ENCODE results near the gene TMEM63C. TPM values are rescaled to one million over a fixed set of nuclear protein-coding genes. Genes with fewer than 3 reads are reported as not detected.
"Not testable (repeated sequence)": the region's sequence is repeated elsewhere in the genome, so short reads cannot be mapped to it uniquely, and the experiment has no call there.

Gene TMEM63C
- total RNA-seq, 2 experiments from 2014 or later: 3.3 to 3.6 TPM

DNA sequence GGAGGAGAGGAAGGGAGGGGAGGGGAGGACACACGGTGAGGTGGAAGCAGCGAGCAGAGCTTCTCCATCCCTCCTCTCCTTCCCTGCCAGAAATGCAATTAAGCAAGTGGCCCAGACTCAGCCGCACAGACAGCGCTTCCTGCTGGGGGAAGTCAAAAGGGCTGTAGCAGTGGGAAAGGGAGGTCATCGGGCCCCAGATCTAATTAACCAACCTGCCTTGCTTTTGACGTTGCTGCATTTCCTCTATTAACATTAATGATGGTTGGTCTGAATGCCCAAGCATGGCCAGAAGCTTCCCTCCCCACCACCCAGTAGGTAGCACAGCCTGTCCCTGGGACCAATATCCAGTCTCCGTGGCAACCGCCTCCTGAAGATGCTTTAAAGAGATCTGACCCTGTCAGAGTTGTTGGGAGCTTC is 94.0 kb downstream of the TMEM63C start:
- no peak overlapping the region for H3K4me3 Mint-ChIP-seq
- CTCF ChIA-PET: interaction anchor here (1.2 kb wide), 1 partner anchor 25 kb away, joined by 3 read pairs; no protein-coding TSS in a partner anchor
- peaks cover 2% of the 10 kb centered on the region for H3K36me3 Mint-ChIP-seq (ENCODE audit: low read depth)
- TF ChIP-seq, protein P1, sequence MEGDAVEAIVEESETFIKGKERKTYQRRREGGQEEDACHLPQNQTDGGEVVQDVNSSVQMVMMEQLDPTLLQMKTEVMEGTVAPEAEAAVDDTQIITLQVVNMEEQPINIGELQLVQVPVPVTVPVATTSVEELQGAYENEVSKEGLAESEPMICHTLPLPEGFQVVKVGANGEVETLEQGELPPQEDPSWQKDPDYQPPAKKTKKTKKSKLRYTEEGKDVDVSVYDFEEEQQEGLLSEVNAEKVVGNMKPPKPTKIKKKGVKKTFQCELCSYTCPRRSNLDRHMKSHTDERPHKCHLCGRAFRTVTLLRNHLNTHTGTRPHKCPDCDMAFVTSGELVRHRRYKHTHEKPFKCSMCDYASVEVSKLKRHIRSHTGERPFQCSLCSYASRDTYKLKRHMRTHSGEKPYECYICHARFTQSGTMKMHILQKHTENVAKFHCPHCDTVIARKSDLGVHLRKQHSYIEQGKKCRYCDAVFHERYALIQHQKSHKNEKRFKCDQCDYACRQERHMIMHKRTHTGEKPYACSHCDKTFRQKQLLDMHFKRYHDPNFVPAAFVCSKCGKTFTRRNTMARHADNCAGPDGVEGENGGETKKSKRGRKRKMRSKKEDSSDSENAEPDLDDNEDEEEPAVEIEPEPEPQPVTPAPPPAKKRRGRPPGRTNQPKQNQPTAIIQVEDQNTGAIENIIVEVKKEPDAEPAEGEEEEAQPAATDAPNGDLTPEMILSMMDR (IDR thresholded peaks at IDR 0.05): no peak
- H3K9me3 Mint-ChIP-seq: no peaks in the 10 kb centered on the region
- POLR2A ChIA-PET: no interaction called here
- DNase-seq: no peak
- H3K27me3 Mint-ChIP-seq: peaks cover 7% of the 10 kb centered on the region
- H3K27ac Mint-ChIP-seq: no peak overlapping the region
- no peak for ATAC-seq
- no peaks in the 10 kb centered on the region for H3K4me1 Mint-ChIP-seq (ENCODE audit: low read depth)
- intact Hi-C loops (cut with micrococcal nuclease): no loop called here

DNA sequence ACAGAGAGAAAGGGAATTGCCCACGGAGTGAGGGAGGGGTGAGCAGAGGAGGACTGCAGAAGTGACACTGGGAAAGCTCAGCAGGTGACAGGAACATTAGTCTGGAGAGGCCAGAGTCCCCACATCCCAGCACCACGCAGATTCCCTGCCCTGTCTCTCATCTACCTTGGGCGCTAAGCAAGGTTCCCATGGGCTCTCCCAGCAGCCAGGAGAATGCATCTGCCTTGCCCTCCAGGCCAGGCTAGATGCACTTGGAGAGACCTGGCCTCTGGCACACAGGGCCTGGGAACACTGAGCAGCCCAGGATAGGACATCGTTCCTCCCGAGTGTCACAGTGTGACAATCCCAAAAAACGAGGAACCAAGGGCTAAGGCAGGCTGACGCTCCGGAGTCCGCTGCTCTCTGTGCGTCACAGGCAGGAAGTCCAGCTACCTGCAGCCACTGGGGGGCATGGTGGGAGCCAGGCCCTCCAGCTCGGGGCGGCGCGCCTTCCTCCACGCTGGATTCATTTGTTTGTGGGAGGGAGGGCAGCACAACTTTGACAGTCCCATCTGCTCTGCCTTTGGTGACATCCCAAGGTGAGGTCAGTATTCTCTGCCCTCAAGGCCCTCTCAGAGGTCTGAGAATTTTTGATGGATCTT is 94.8 kb downstream of the TMEM63C start:
- peaks cover 4% of the 10 kb centered on the region for H3K27me3 Mint-ChIP-seq
- peaks cover 2% of the 10 kb centered on the region for H3K36me3 Mint-ChIP-seq (ENCODE audit: low read depth)
- ChIA-PET POLR2A (no interaction called here), CTCF (interaction anchor here (1.2 kb wide), 1 partner anchor 24 kb away, joined by 3 read pairs; no protein-coding TSS in a partner anchor)
- DNase-seq (no peak), ATAC-seq (no peak)
- no peaks in the 10 kb centered on the region for H3K4me1 Mint-ChIP-seq (ENCODE audit: low read depth)
- H3K4me3 Mint-ChIP-seq: no peak overlapping the region
- intact Hi-C loops (cut with micrococcal nuclease): no loop called here
- TF ChIP-seq, protein P1 (IDR thresholded peaks at IDR 0.05): no peak
- no peak overlapping the region for H3K27ac Mint-ChIP-seq
- H3K9me3 Mint-ChIP-seq: no peaks in the 10 kb centered on the region

DNA sequence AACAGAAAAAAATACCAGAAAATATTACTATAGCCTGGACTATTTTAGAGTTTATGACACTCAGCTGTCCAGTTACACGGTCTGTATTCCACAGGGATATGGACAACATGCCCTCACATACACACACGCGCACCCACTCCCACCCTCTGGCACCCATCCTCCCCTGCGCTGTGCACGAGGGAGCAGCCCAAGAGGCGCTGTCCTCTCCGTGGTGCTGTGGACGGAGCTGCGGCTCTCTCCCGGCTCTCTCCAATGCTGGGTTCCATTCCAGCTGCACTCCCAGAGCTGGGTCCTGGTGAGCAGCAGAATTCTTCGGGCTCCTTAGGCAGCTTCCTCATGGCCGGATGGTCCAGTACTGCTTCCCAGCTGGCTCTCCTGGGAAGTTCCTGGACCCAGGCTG is 95.4 kb downstream of the TMEM63C start:
- intact Hi-C loops (cut with micrococcal nuclease): no loop called here
- Mint-ChIP-seq H3K4me3 (no peak overlapping the region), H3K27me3 (peaks cover 2% of the 10 kb centered on the region), H3K9me3 (no peaks in the 10 kb centered on the region), H3K36me3 (ENCODE audit: low read depth) (peaks cover 2% of the 10 kb centered on the region), H3K27ac (no peak overlapping the region), H3K4me1 (ENCODE audit: low read depth) (no peaks in the 10 kb centered on the region)
- ATAC-seq (no peak), DNase-seq (no peak)
- CTCF ChIA-PET: no interaction called here
- POLR2A ChIA-PET: no interaction called here
- TF ChIP-seq, protein P1 (IDR thresholded peaks at IDR 0.05): no peak

DNA sequence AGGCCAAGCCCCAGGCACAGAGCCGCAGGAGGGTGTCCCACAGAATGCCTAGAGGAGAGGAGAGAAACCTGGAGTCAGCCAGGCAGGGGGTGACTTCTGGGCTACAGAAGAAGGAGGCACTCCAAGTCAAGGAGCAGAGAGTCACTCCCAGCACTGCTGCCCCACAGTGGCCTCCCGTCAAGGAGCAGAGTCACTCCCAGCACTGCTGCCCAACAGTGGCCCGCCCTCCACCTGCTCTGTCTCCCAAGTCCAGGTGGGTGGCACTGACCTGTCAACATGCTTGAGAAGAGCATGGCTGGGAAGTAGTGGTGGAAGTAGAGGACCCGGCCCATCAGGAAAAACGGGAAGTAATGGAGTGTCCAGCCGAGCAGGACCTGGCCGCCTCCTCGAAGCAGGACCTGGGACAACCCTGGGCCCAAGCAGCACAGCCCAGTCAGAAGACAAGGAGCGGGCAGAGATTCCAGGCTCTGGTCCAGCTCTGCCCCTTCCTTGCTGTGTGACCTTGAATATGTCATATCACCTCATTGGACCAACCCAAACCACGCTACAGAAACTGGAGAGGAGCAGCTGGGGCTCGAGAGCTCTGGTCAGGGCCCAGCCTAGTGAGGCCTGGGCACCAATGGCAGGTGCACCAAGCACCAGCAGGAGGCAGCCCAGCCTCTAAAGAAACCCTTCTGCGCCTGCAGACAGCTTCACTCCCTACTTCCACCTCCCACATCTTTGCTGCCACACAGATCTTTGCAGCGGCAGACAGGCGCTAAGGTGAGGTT is 97.0 kb downstream of the TMEM63C start:
- no peak for ATAC-seq
- no peak overlapping the region for H3K4me3 Mint-ChIP-seq
- H3K36me3 Mint-ChIP-seq (ENCODE audit: low read depth): peaks cover 2% of the 10 kb centered on the region
- POLR2A ChIA-PET: no interaction called here
- TF ChIP-seq, protein P1 (IDR thresholded peaks at IDR 0.05): no peak
- H3K27ac Mint-ChIP-seq: no peak overlapping the region
- no peaks in the 10 kb centered on the region for H3K27me3 Mint-ChIP-seq
- intact Hi-C loops (cut with micrococcal nuclease): no loop called here
- no peaks in the 10 kb centered on the region for H3K9me3 Mint-ChIP-seq
- CTCF ChIA-PET: interaction anchor here (1.1 to 1.2 kb wide), 3 partner anchors 36 to 38 kb away, joined by 3 read pairs; no protein-coding TSS in a partner anchor
- H3K4me1 Mint-ChIP-seq (ENCODE audit: low read depth): no peaks in the 10 kb centered on the region
- no peak for DNase-seq

DNA sequence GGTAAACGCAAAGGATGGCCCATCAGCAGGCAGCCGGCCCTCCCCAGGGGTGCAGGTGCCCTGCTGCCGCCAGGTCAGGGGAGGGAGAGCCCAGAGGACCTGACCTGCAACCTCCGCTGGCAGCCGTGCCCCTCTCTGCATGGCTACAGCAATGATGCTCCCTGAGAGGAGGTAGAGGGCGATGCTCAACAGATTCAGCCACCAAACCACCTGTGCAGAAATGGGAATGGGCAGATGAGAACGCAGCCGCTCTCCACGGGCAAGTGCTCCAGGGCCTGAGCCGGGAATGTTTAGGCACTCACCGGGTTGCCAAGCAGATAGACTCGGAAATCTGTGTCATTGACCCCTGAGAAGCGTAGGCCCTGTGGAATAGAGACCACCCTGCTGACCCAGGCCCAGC is 98.1 kb downstream of the TMEM63C start:
- TF ChIP-seq, protein P1 (IDR thresholded peaks at IDR 0.05): no peak
- ChIA-PET CTCF (interaction anchor here (1.1 to 1.2 kb wide), 2 partner anchors 35 to 37 kb away, joined by 3 read pairs; no protein-coding TSS in a partner anchor), POLR2A (no interaction called here)
- Mint-ChIP-seq H3K4me3 (no peak overlapping the region), H3K27ac (no peak overlapping the region), H3K4me1 (ENCODE audit: low read depth) (no peaks in the 10 kb centered on the region), H3K9me3 (no peaks in the 10 kb centered on the region), H3K27me3 (no peaks in the 10 kb centered on the region), H3K36me3 (ENCODE audit: low read depth) (peaks cover 8% of the 10 kb centered on the region)
- ATAC-seq: no peak
- intact Hi-C loops (cut with micrococcal nuclease): no loop called here
- DNase-seq: no peak

DNA sequence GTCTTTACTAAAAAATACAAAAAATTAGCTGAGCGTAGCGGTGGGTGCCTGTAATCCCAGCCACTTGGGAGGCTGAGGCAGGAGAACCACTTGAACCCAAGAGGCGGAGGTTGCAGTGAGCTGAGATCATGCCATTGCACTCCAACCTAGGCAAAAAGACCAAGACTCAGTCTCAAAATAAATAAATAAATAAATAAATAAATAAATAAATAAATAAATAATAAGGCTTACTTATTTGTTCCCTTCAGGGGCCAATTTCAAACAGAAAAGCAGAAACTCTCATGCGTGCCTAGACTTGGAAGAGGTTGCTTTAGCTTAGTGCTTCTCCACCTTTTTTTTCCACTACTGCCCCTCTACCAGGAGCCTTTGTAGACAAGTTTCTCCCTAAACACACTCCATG is 99.3 kb downstream of the TMEM63C start:
- POLR2A ChIA-PET; H3K9me3 Mint-ChIP-seq; H3K27ac Mint-ChIP-seq; H3K27me3 Mint-ChIP-seq; H3K4me3 Mint-ChIP-seq; intact Hi-C loops (cut with micrococcal nuclease); ATAC-seq; H3K4me1 Mint-ChIP-seq (ENCODE audit: low read depth); DNase-seq: not testable (repeated sequence)
- CTCF ChIA-PET: interaction anchor here (1.3 kb wide), 1 partner anchor 20 kb away, joined by 3 read pairs; no protein-coding TSS in a partner anchor
- peaks cover 10% of the 10 kb centered on the region for H3K36me3 Mint-ChIP-seq (ENCODE audit: low read depth)

All from activated CD8-positive, alpha-beta T cell treated with anti-CD3 and anti-CD28 coated beads for 36 hours (primary cell).